ENCODE results near the gene EBF3.

DNA sequence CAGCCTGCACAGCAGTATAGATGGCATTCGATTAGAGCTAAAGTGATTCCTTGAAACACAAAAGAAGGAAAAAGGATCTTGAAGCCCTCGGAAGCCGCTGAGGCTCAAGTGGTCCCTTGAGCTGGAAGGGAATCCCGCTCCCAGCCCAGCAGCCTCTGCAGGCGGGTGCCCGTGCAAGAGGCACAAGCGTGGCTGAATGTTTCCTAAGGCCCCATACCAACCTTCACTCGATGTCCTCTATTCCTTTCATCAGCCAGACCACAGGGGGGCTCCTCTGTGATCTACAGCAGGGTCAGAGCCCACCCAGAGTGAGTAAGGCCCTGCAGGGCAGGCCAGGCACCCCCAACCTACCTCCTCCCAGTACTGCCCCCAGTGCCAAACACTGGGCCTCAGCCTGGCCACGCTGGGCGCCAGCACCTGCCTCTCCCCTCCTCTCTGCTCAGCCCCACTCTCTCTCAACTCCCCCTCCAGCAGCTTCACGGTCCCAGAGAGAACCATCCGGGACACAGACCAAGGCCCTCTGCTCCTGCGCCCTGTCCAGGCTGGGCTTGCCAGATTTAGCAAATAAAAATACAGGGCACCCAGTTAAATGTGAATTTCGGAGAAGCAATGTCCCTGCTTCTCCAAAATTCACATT, 30.5 kb downstream of the EBF3 start:
- TF ChIP-seq, protein P1, sequence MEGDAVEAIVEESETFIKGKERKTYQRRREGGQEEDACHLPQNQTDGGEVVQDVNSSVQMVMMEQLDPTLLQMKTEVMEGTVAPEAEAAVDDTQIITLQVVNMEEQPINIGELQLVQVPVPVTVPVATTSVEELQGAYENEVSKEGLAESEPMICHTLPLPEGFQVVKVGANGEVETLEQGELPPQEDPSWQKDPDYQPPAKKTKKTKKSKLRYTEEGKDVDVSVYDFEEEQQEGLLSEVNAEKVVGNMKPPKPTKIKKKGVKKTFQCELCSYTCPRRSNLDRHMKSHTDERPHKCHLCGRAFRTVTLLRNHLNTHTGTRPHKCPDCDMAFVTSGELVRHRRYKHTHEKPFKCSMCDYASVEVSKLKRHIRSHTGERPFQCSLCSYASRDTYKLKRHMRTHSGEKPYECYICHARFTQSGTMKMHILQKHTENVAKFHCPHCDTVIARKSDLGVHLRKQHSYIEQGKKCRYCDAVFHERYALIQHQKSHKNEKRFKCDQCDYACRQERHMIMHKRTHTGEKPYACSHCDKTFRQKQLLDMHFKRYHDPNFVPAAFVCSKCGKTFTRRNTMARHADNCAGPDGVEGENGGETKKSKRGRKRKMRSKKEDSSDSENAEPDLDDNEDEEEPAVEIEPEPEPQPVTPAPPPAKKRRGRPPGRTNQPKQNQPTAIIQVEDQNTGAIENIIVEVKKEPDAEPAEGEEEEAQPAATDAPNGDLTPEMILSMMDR (IDR thresholded peaks at IDR 0.05) = no peak
- TF ChIP-seq EZH2 (IDR thresholded peaks at IDR 0.05) = no peak
